NCI-H2081 (cell line): ENCODE measurements around the gene PLCL1.

Experiments
- DNase-seq, 2 experiments: peaks; one replicate each; lab custom pipeline; 2025; lab: John Stamatoyannopoulos, UW

Gene PLCL1

GRCh38 chr2:198060277-198060676 is 255.9 kb downstream of the PLCL1 start:
- DNase-seq: no peak

GRCh38 chr2:198062826-198063225 is 258.4 kb downstream of the PLCL1 start:
- no peak for DNase-seq

- DNase-seq: no peak
Measured at GRCh38 chr2:198063242-198063641, 258.8 kb downstream of the PLCL1 start.

GRCh38 chr2:198065322-198065721 is 260.9 kb downstream of the PLCL1 start:
- DNase-seq: no peak

GRCh38 chr2:198066597-198066996 is 262.2 kb downstream of the PLCL1 start:
- no peak for DNase-seq

GRCh38 chr2:198072655-198073054 is 268.3 kb downstream of the PLCL1 start:
- DNase-seq: no peak

- no peak for DNase-seq
Measured at GRCh38 chr2:198073253-198073652, 268.9 kb downstream of the PLCL1 start.

GRCh38 chr2:198077477-198077876 is 273.1 kb downstream of the PLCL1 start:
- DNase-seq: no peak

GRCh38 chr2:198080879-198081765 is 276.7 kb downstream of the PLCL1 start:
- no peak for DNase-seq

- DNase-seq: no peak
Measured at GRCh38 chr2:198084156-198084555, 279.8 kb downstream of the PLCL1 start.

- DNase-seq: no peak
Measured at GRCh38 chr2:198096002-198096401, 291.6 kb downstream of the PLCL1 start.

- DNase-seq: no peak
Measured at GRCh38 chr2:198096965-198097364, 292.6 kb downstream of the PLCL1 start.

- DNase-seq: no peak
Measured at GRCh38 chr2:198097630-198098029, 293.2 kb downstream of the PLCL1 start.

GRCh38 chr2:198098386-198098785 is 294.0 kb downstream of the PLCL1 start:
- DNase-seq: no peak

- DNase-seq: no peak
Measured at GRCh38 chr2:198098918-198099317, 294.5 kb downstream of the PLCL1 start.

- no peak for DNase-seq
Measured at GRCh38 chr2:198100346-198100745, 296.0 kb downstream of the PLCL1 start.

- no peak for DNase-seq
Measured at GRCh38 chr2:198101688-198102087, 297.3 kb downstream of the PLCL1 start.

- no peak for DNase-seq
Measured at GRCh38 chr2:198102120-198102519, 297.7 kb downstream of the PLCL1 start.

- no peak for DNase-seq
Measured at GRCh38 chr2:198102856-198103255, 298.5 kb downstream of the PLCL1 start.

- no peak for DNase-seq
Measured at GRCh38 chr2:198106621-198107385, 302.4 kb downstream of the PLCL1 start.

GRCh38 chr2:198113316-198113715 is 308.9 kb downstream of the PLCL1 start:
- no peak for DNase-seq

GRCh38 chr2:198114064-198114463 is 309.7 kb downstream of the PLCL1 start:
- DNase-seq: no peak

- DNase-seq: no peak
Measured at GRCh38 chr2:198115201-198115600, 310.8 kb downstream of the PLCL1 start.
